ENCODE results near the gene LCN1. TPM values are rescaled to one million over a fixed set of nuclear protein-coding genes. Genes with fewer than 3 reads are reported as not detected.
A peak's percentile ranks its signal among the peaks of the same experiment; 100 is the strongest.

The LCN1 gene
- total RNA-seq: not detected in 2 replicates

DNA sequence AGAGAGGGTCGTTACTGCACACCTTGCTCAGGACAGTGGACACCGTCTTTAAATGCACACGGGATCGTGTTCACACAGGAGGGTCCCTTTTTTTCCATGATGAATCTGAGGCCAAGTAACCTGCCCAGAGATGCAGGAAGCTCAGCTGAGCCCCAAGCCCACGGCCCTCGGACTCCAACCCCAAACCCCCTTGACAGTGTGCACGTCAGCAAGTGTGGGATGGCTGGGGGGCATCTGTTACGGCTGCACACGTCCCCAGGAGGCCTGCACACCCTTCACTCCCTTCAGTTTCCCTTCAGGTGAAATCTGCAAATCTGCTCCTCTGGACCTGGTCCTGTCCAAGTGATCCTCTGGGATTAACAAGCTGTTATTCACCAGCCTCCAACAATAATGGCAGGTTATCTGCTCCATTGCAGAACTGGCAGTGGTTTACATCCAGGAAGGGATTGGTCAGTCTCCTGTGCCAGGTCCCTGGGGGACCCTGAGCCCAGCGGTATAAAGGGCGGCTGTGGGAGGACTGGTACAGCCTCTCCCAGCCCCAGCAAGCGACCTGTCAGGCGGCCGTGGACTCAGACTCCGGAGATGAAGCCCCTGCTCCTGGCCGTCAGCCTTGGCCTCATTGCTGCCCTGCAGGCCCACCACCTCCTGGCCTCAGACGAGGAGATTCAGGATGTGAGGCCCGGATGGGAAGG is at the start of gene LCN1:
Gene LCN1 (plus strand): TSS at position 525 of the 692 bp plus-strand sequence. CDS start 58 bp downstream, at position 583.
- no peak for DNase-seq (ENCODE audit: low read depth in 2 of 2)

GRCh38 chr9:135471791-135472640 is 49.2 kb upstream of the LCN1 start:
- no peak for DNase-seq (ENCODE audit: low read depth in 2 of 2)

- no peak for DNase-seq (ENCODE audit: low read depth in 2 of 2)
Measured at GRCh38 chr9:135473972-135474543, 47.2 kb upstream of the LCN1 start.

DNA sequence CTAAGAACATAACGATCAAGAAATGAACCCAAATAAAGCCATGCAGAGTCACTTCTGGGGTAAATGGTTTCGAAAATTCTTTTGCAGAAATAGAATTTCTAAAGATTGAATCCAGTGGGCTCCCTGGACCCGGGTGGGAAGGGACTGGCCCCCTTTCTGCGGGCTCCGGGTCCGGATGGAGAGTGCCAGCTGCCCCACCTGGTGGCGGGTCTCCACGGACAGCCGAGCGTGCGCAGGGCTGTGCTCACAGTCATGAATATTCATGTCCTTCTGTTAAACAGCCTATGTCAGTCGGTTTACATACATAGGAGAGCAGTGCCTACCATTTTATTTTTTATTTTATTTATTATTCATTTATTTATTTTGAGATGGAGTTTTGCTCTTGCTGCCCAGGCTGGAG is 46.3 kb upstream of the LCN1 start:
- DNase-seq (ENCODE audit: low read depth in 2 of 2): peak in 1 of 2 donors; percentile 49

- no peak for DNase-seq (ENCODE audit: low read depth in 2 of 2)
Measured at GRCh38 chr9:135476561-135477355, 44.5 kb upstream of the LCN1 start.

DNA sequence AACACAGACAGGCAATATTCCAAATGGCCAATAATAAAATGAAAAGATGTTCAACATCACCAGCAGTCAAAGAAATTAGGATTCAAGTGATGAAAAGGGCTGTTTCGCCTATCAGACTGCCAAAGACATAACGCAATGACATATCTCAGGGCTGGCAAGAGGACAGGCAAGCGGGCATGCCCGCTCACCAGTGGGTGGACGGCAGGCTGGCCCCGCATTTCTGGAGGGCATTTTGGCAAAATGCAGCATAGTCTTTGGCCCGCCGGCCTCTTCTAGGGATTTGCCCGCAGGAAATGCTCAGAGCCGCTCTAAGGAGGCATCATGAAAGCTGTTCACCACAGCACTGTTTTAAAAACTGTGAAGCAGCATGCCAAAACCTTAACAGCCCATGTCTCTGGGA is 43.0 kb upstream of the LCN1 start:
- no peak for DNase-seq (ENCODE audit: low read depth in 2 of 2)

DNA sequence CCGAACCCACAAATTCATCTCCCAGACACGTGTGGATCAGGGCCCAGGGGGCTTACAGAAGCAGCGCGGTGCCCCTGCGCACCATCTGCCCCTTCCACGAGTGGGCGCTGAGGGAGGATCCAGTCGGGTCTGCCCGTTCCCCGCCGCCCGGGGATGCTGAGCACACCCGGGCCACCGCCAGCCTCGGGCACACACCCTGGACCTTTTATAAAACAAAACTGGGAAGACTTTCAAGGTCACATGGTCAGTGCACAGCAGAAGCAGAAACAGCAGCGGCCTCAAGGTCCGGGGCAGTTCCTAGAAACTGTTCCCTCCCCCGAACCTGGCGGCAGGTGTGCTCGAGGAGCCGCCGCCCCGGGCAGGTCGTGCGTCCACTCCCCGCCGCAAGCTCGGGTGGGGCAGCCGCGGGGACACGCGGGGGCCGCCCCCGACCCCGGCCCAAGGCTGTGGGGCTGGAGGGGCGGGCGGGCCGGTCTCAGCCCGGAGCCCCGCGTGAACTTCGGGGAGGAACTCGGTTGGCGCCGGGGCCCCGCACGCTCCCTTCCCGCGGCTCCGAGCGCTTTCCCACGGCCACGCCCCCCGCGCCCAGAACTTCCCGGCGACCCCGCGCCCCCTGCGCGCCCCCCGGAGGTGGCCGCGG is 42.3 kb upstream of the LCN1 start:
- peak in 1 of 2 donors; percentile 34 for DNase-seq (ENCODE audit: low read depth in 2 of 2)

DNA sequence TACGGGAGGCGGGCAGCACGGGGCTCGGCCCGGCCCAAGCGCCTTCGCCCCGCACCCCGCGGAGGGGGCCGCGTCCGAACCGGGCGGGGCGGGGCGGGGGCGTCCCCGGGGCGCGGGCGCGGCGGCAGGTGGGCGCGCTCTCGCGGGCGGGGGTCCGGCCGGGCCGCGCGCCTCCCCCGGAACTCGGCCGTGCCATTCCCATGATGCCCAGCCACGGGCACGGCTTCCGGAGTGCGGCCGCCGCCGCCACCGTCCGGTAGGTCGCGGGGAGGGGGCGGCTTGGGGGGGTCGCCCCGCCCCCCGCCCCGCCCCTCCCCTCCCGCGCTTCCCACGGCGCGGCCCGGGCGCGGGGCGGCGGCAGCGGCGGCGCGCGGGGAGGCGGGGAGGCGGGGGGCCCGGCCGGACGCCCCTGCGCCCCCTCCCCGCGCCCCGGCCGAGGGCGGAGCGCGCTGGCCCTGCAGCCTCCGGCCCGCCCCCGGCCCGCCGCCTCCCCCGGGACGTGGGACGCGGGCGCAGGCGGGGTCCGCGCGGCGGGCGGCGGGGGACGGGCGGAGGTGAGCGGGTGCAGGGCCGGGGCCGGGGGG is 41.7 kb upstream of the LCN1 start, which contains the start of gene PPP1R26:
Gene PPP1R26 (plus strand): TSS at position 314 of the 584 bp plus-strand sequence. CDS start 4,729 bp downstream, outside the sequence.
- DNase-seq (ENCODE audit: low read depth in 2 of 2): peak in 1 of 2 donors; percentile 20

- DNase-seq (ENCODE audit: low read depth in 2 of 2): peak in 1 of 2 donors; percentile 32
Measured at GRCh38 chr9:135480071-135480939, 40.9 kb upstream of the LCN1 start.

DNA sequence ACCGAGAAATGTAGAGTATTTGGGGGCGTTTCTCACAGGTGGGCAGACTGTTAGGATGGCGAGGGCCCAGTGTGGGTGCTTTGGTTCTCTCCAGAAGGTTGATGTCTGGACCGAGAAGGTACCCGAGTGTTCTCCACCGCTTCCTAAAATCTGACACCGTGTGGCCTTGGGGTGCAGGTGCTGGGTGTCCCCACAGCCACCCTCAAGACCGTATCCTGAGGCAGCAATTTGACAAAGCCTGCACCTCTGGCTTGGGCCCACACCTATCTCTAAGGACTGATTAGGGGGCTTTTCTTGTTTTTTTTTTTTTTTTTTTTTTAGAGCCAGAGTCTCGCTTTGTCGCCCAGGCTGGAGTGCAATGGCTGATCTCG is 40.3 kb upstream of the LCN1 start:
- no peak for DNase-seq (ENCODE audit: low read depth in 2 of 2)

DNA sequence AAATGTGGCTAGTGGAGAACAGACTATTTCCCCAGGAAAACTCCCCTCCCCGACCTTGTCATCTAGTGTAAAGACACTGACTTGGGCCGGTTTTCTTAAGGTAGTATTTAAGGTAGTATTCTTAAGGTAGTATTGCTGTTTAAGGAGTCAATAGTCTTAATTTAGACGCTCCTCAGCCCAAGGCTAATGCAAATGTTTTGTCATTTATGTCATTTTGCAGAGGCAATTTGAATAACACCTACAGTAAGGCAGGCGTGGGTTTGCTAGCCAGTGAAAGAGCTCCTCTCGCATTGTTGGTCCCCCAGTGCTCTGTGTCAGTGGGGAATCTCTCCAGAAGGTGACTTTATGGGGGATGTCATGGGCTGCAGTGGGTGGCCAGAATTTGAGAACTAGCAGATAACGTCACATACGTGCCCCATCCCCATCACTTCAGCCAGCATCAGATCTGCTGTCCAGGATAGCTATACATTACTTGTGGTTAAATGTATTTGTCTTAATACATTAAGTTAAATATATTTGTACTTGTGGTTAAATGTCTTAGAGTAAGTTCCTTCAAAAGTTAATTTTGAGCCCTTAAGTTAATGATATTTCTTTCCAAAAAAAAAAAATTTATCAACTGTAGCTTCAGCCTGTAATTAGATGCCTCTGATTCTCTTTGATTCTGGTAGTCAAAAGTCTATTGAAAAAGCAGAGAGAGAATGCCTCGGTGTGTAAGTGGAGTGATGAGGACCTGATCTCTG is 39.1 kb upstream of the LCN1 start:
- no peak for DNase-seq (ENCODE audit: low read depth in 2 of 2)

GRCh38 chr9:135484460-135485277 is 36.6 kb upstream of the LCN1 start:
- DNase-seq (ENCODE audit: low read depth in 2 of 2): no peak

- DNase-seq (ENCODE audit: low read depth in 2 of 2): no peak
Measured at GRCh38 chr9:135485385-135485784, 35.9 kb upstream of the LCN1 start.

- DNase-seq (ENCODE audit: low read depth in 2 of 2): no peak
Measured at GRCh38 chr9:135485832-135486231, 35.4 kb upstream of the LCN1 start.

GRCh38 chr9:135486267-135487065 is 34.8 kb upstream of the LCN1 start:
- no peak for DNase-seq (ENCODE audit: low read depth in 2 of 2)

- no peak for DNase-seq (ENCODE audit: low read depth in 2 of 2)
Measured at GRCh38 chr9:135487281-135488012, 33.8 kb upstream of the LCN1 start.

GRCh38 chr9:135488013-135488330 is 33.3 kb upstream of the LCN1 start:
- DNase-seq (ENCODE audit: low read depth in 2 of 2): no peak

Data from dermis microvascular lymphatic vessel endothelial cell (primary cell).